H1 (cell line): ENCODE results near the gene WSCD1. TPM values are rescaled to one million over a fixed set of nuclear protein-coding genes. Genes with fewer than 3 reads are reported as not detected.

Experiments
- RNF2 ChIP-seq: fragments of 200-900, 300-1000 bp; sonication (generic); IDR thresholded peaks from 2 replicates; pipeline ENCODE4 v1.7.1; 2016; ENCODE audit warnings: borderline replicate concordance, low read depth, mild to moderate bottlenecking, antibody characterized with exemption, low read length; ENCODE audit not compliant: poor library complexity, severe bottlenecking; ENCODE audit errors: missing control alignments
- SP2 ChIP-seq: IDR thresholded peaks from 2 replicates; pipeline ENCODE4 v1.6.1; 2012; ENCODE audit warnings: mild to moderate bottlenecking, low read length, inconsistent platforms
- polyA plus RNA-seq, 7 experiments: library from polyadenylated mRNA; depleted of rRNA in 3 of 7; stranded (reverse) in 5 of 7; unstranded in 2 of 7; fragments of >200 nt in 5 of 7; fragments of 200-250 nt in 2 of 7; gene quantifications; 1 replicate in 5 of 7; 2 replicates in 1 of 7; 4 replicates in 1 of 7; pipeline versions ENCODE4 v1.2.1 to v1.2.3, GENCODE V29; 2011 to 2013; ENCODE audit warnings: missing spikeins in 2 of 7, mixed read lengths in 2 of 7
- total RNA-seq: library from RNA; stranded (reverse); fragmentation: NEBNext Ultra II Directional; extraction: Animal tissue kit (Norgen Biotek cat#: 25700); gene quantifications from 2 replicates; pipeline ENCODE4 v1.2.1, GENCODE V29; 2021
- TF ChIP-seq, protein P1 (sequence below): IDR thresholded peaks from 2 replicates; pipeline ENCODE4 v1.6.1; 2012; ENCODE audit warnings: inconsistent platforms

The WSCD1 gene
- total and polyA plus RNA-seq, 2 of the 8 experiments (the other 6 are each of a cell fraction or from before 2014, with no cell fraction given), result 21.9 to 39.0 TPM

DNA sequence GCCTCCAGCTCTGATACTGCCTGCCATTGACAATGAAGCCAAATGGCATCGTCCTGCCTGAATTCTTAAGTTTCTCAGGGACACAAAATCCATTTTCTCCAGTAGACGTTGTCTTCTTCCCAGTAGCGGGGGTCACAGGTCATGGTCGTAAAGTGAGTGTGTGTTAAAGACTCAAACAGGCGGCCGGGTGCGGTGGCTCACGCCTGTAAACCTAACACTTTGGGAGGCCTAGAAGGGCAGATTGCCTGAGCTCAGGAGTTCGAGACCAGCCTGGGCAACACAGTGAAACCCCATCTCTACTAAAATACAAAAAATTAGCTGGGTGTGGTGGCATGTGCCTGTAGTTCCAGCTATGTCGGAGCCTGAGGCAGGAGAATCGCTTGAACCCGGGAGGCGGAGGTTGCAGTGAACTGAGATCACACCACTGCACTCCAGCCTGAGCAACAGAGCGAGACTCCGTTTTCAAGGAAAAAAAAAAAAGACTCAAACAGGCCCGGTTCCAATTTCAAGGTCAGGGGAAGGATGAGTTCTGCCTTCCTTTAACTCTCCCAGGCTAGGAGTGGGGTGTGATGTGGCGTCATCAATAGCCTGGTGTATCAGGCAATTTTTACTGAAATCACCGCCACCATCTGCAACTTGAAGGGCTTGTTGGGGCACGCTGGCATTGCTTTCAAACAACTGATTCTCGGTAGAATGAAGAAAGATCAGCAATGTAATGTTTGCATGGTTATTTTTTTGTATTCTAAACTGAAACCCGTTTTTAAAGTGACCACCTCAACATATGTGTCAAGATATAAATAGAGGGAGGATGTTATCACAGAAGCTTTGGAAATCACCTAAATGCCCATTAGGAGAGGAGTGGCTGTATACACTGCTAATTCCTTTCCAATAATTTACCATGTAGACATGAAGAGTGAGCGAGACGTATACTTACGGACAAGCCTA is 91.0 kb downstream of the WSCD1 start (continued):
- no peak for TF ChIP-seq RNF2
- TF ChIP-seq SP2, result no peak
- TF ChIP-seq, protein P1, sequence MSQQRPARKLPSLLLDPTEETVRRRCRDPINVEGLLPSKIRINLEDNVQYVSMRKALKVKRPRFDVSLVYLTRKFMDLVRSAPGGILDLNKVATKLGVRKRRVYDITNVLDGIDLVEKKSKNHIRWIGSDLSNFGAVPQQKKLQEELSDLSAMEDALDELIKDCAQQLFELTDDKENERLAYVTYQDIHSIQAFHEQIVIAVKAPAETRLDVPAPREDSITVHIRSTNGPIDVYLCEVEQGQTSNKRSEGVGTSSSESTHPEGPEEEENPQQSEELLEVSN, result no peak
- TF ChIP-seq, all 59 proteins: peak for 0
